ENCODE measurements around the gene FERMT3.
A peak's percentile ranks its signal among the peaks of the same experiment; 100 is the strongest.

Gene FERMT3

DNA sequence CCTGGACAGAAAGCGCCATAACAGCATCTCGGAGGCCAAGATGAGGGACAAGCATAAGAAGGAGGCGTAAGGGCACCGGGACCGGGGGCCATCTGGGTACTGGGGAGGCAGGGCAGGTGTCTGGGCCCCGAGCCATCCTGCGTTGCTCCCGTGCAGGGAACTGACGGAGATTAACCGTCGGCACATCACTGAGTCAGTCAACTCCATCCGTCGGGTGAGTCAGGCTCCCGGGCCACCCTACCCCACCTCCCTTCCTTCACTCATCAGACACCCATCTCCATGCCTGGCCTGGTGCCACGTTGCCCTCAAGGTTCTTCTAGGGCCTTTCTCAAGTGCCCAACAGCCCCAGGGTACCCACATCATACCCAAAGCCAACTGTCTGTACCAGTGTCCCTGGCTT, 59.8 kb downstream of the FERMT3 start:
- no peak for DNase-seq

GRCh38 chr11:64267207-64267945, 60.9 kb downstream of the FERMT3 start:
- no peak for DNase-seq

DNA sequence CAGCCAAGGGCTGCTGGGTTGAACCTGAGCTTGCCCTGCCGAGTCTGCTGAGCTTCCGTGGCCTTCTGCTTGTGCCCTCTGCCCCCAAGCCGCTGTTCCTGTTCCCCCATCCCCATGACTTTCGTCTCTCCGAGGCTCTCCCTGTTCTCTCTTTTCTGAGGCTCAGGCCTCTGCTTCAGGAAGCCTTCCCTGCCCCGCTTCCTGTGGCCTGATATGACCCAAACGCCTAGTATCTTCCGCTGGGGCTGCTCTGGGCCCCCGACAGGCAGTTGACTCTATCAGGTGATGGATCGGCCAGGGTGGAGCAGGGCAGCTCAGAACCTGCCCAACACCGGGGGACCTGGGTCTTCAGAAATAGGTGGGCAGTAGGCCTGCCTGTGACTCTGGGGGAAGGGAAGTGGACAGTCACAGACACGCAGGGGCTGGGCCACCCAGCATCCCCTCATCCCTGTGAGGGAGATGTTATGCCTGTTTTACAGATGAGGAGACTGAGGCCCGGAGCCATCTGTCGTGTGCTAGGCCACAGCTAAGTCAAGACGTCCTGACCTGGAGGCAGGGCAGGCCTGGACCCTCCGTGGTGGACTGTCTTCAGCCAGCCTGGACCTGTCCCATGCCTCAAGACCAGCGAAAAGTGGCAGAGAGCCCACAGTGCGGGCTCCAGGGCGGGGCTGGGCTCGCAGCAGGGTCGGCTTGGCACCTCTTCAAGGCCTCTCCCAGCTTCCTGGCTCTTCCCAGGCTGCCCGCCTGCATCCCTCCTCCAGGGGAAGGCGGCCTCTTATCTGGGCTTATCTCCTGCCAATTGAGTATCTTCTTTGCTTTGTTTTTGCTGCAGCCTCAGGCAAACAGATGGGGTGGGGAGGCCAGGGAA, 61.7 kb downstream of the FERMT3 start:
- no peak for DNase-seq

GRCh38 chr11:64268893-64269539, 62.5 kb downstream of the FERMT3 start:
- no peak for DNase-seq

DNA sequence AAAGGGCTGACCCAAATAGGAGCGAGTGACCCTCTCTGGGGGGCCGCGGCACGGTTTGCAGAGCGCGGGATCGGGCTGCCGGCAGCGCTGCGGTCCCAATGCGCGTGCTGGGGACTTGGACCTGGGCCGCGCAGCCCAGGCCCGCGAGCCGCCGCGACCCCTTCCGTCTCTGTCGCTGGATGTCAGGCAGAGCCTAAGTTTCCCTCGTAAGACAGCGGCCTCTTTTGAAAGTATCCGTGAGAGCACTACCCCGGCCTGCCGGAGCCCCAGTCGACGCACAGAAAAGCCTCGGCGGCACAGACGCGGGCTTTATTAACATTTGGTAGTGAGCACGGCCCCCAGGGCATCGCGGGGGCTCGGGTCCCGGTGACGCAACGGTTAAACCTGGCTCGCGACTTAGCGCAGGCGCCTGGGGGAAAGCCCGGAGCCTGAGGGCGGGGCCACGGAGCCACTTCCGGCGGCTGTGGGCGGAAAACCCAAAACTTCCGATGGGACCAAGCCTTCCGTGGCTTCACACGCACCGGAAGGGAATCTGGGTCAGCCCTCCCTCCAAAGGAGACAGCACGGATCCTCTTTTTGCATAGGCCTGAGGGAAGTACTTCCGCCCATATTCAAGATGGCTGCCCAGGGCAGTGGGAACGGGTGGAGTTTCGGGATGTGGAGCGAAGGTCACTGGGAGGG, 63.2 kb downstream of the FERMT3 start:
- peak; percentile 99 for DNase-seq
